ENCODE data around the gene STX19.

- TF ChIP-seq CTCF (IDR thresholded peaks at IDR 0.05) (no peak), ZFX (IDR thresholded peaks at IDR 0.05; ENCODE audit: borderline replicate concordance) (no peak)
Measured at GRCh38 chr3:93984618-93985017, 43.8 kb downstream of the STX19 start.
